Natural killer cell treated with Interleukin-12 subunit alpha and Interleukin-12 subunit beta and Interleukin-15 and Interleukin-18, amount 100 ng/mL, for 72 hours (primary cell): Measurements from ENCODE around the gene WDR4. TPM values are rescaled to one million over a fixed set of nuclear protein-coding genes. Genes with fewer than 3 reads are reported as not detected.
"Not testable (repeated sequence)": the region's sequence is repeated elsewhere in the genome, so short reads cannot be mapped to it uniquely, and the experiment has no call there.

Source experiments
- ATAC-seq, 2 donors: fragments of 150-1000 bp; cut with Tn5 transposase in 1 of 2; sonication (Bioruptor Pico), chemical (Tn5 transposase) in 1 of 2; 2 replicates each; pipeline ENCODE4 v1.10.0; 2021
- DNase-seq: peaks from one replicate; pipeline ENCODE4 v3.0.0; 2022; ENCODE audit warnings: low spot score
- H3K27ac Mint-ChIP-seq, 2 donors: 1 replicate in 1 of 2; 2 replicates in 1 of 2; pipeline ENCODE4 v1.8.0; 2022; ENCODE audit warnings: mixed read lengths in 2 of 2, mild to moderate bottlenecking in 1 of 2, moderate library complexity in 1 of 2
- H3K27me3 Mint-ChIP-seq, 2 donors: 1 replicate in 1 of 2; 2 replicates in 1 of 2; pipeline ENCODE4 v1.8.0; 2022; ENCODE audit warnings: mixed read lengths in 2 of 2
- H3K36me3 Mint-ChIP-seq: one replicate; pipeline ENCODE4 v1.8.0; 2022; ENCODE audit warnings: mixed read lengths
- H3K4me1 Mint-ChIP-seq, 2 donors: 1 replicate in 1 of 2; 2 replicates in 1 of 2; pipeline ENCODE4 v1.8.0; 2022; ENCODE audit warnings: low read depth in 2 of 2, mixed read lengths in 2 of 2, mild to moderate bottlenecking in 1 of 2
- H3K4me3 Mint-ChIP-seq: one replicate; pipeline ENCODE4 v1.8.0; 2022; ENCODE audit warnings: mixed read lengths
- H3K9me3 Mint-ChIP-seq: 2 replicates; pipeline ENCODE4 v1.8.0; 2022; ENCODE audit warnings: mixed read lengths
- total RNA-seq, 2 donors: library from RNA; stranded (reverse); gene quantifications; one replicate each; pipeline ENCODE4 v1.2.3, GENCODE V29; 2022

The WDR4 gene
- total RNA-seq, 2 donors from 2014 or later, result 28.5 to 112 TPM

- ATAC-seq, result no peak
- no peaks in the 10 kb centered on the region for H3K36me3 Mint-ChIP-seq
Measured at GRCh38 chr21:42819861-42820615, 59.3 kb downstream of the WDR4 start.

DNA sequence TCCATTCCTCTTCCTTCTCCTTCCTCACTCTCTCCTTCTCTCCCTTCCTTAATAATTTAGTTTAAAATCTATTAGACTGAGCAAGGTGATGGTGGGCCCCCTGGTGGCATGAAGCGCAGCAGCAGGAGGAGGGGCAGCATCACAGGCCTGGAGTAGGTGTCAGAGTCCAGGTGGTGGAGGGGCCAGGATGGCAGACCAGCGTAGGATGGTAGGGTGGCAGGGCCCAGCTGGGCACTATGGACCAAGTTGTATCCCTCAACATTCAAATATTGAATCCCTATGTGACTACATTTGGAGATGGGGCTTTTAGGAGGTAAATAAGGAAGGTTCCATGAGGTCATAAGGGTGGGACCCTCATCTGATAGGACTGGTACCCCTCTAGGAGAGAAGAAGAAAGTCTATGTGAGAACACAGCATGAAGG lies 61.0 kb downstream of the WDR4 start:
- Mint-ChIP-seq H3K27ac (no peak overlapping the region), H3K4me3 (no peak overlapping the region), H3K4me1 (no peaks in the 10 kb centered on the region), H3K9me3 (no peaks in the 10 kb centered on the region), H3K27me3 (peaks cover 2 to 9% of the 10 kb centered on the region in 2 donors), H3K36me3 (no peaks in the 10 kb centered on the region)
- ATAC-seq (peak; percentile 67 to 76), DNase-seq (no peak)

More at GRCh38 chr21:42819861-42820615, 59.3 kb downstream of the WDR4 start:
- DNase-seq, result no peak
- H3K4me3 Mint-ChIP-seq, result no peak overlapping the region
- H3K27me3 Mint-ChIP-seq, result peaks cover 3 to 18% of the 10 kb centered on the region in 2 donors
- H3K4me1 Mint-ChIP-seq, result no peaks in the 10 kb centered on the region
- H3K9me3 Mint-ChIP-seq, result no peaks in the 10 kb centered on the region
- no peak overlapping the region for H3K27ac Mint-ChIP-seq

DNA sequence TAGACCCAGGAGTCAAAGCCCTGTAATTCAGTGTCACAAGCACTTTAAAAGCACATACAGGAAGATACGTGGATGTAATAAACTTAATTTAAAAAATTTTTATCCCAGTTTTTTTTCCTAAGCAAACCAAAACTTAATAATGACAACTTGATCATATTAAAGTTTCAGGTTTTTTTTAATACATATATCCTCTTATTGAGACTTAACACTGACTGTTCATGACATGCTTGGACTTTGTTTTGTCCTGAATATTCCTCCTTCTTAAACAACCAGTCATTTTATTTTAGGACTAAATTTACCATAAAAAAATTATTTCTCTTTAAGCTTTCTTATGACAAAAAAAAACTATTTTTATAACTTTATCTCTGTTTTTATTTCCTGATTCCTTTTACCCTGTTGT lies 64.1 kb downstream of the WDR4 start:
- Mint-ChIP-seq H3K9me3 (no peaks in the 10 kb centered on the region), H3K27me3 (peaks cover 4 to 9% of the 10 kb centered on the region in 2 donors), H3K4me1 (no peaks in the 10 kb centered on the region), H3K4me3 (no peak overlapping the region), H3K36me3 (no peaks in the 10 kb centered on the region), H3K27ac (no peak overlapping the region)
- ATAC-seq, result no peak
- no peak for DNase-seq

DNA sequence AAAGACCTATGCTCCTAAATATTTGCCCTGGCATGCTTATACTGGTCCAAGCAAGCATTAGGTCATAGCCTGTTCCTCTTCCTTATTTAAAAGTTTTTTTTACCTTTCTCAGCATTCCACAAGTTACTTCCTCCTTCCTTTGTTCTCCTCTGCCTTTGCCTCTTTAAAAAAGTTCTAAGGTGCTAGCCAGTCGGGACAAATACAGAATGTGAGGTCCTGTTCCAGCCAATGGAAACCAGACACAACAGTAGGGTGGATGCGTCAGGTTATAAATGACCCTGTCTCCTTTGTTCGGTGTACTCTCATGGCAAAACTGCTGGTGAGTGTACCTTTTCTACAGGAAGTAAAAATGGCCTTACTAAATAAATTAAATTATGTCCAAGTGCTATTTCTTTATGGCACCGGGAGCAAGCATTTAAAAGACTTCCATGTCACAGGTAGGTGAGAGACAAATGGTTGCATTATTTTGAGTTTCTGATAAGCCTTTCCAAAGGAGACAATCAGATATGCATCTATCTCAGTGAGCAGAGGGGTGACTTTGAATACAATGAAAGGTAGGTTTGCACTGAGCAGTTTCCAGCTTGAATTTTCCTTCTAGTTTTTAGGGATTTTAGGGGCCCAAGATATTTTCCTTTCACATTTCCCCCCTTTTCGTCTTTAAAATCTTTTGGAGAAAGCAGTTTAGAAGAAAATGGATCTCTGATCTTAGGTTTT lies 66.7 kb downstream of the WDR4 start:
- DNase-seq, H3K27ac Mint-ChIP-seq, H3K4me3 Mint-ChIP-seq, H3K36me3 Mint-ChIP-seq, H3K4me1 Mint-ChIP-seq, H3K9me3 Mint-ChIP-seq, ATAC-seq: not testable (repeated sequence)
- peaks cover 4 to 15% of the 10 kb centered on the region in 2 donors for H3K27me3 Mint-ChIP-seq

- no peak overlapping the region for H3K27ac Mint-ChIP-seq
- no peaks in the 10 kb centered on the region for H3K9me3 Mint-ChIP-seq
- H3K36me3 Mint-ChIP-seq, result no peaks in the 10 kb centered on the region
- H3K27me3 Mint-ChIP-seq, result peaks cover 4 to 15% of the 10 kb centered on the region in 2 donors
- no peak overlapping the region for H3K4me3 Mint-ChIP-seq
- DNase-seq (no peak), ATAC-seq (no peak)
- no peaks in the 10 kb centered on the region for H3K4me1 Mint-ChIP-seq
Measured at GRCh38 chr21:42811960-42812359, 67.4 kb downstream of the WDR4 start.

DNA sequence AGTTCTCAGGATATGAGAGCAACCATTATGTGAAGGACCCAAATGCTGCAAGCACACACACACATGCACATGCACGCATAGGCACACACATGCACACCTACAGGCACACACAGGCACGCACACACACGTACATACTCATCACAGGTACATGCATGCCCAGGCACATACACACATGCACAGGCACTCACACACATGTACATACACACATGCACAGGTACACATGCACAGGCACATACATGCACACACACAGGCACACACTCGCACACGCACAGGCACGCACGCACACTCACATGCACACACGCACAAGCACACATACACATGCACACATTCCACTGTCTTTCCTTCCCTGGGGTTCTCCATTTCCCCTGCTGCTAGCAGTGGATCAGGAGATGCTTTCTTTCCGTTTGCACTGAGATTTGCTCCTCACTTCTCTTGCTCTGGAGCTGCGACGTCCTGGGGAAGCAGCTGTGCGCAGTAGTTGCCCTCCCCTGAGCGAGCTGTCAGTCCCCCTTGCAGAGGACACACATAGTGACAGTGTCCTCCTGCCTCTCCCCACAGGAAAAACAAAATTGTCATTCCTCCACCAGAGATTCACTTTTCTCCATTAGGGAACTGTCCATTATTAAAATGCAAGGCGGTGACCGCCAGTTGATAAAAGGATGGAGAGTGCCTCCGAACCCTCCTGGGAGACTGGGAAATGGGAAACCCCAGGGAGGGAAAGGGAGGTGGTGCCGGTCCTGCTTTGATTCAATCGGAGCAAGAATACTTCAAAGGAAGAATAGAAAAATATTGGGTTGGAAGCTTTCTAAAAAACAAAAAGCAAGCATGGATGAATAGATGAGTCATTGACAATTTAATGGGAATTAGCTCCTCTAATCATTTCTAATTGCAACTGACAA lies 69.5 kb downstream of the WDR4 start:
- no peak for ATAC-seq
- Mint-ChIP-seq H3K36me3 (no peaks in the 10 kb centered on the region), H3K4me3 (no peak overlapping the region), H3K27ac (no peak overlapping the region), H3K9me3 (no peaks in the 10 kb centered on the region), H3K4me1 (no peaks in the 10 kb centered on the region), H3K27me3 (peaks cover 19 to 32% of the 10 kb centered on the region in 2 donors)
- no peak for DNase-seq

- H3K4me1 Mint-ChIP-seq, result no peaks in the 10 kb centered on the region
- no peak overlapping the region for H3K4me3 Mint-ChIP-seq
- H3K36me3 Mint-ChIP-seq, result no peaks in the 10 kb centered on the region
- ATAC-seq (no peak), DNase-seq (no peak)
- peaks cover 22 to 33% of the 10 kb centered on the region in 2 donors for H3K27me3 Mint-ChIP-seq
- no peaks in the 10 kb centered on the region for H3K9me3 Mint-ChIP-seq
- H3K27ac Mint-ChIP-seq, result no peak overlapping the region
Measured at GRCh38 chr21:42809171-42809570, 70.2 kb downstream of the WDR4 start.

- Mint-ChIP-seq H3K27ac (no peak overlapping the region), H3K4me3 (no peak overlapping the region), H3K9me3 (no peaks in the 10 kb centered on the region), H3K27me3 (peaks cover 22 to 33% of the 10 kb centered on the region in 2 donors), H3K4me1 (no peaks in the 10 kb centered on the region), H3K36me3 (no peaks in the 10 kb centered on the region)
- no peak for ATAC-seq
- DNase-seq, result no peak
Measured at GRCh38 chr21:42807938-42808613, 71.3 kb downstream of the WDR4 start.

DNA sequence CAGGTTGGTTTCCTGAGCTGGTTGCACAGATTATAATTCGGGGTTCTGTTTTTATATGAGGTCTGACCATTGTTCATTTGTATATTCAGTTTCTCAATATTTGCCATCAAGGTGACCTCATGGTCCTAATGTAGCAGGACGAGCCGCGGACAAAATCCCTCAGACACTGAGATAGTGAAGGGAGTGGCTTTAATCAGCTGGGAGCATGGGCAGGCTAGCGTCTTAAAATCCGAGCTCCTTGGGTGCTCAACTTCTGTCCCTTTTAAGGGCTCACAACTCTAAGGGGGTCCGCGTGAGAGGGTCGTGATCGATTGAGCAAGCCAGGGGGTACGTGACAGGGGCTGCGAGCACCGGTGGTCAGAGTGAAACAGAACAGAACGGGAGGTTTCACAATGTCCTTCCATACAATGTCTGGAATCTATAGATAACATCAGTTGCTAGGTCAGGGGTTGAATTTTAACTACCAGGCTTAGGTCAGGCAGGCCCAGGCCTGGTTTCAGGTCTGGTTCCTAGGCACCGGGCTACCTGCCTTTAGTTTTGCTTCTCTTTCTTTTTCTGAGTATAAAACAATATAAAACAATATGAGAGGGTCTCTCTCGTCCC lies 71.9 kb downstream of the WDR4 start:
- H3K27ac Mint-ChIP-seq, H3K4me1 Mint-ChIP-seq, H3K4me3 Mint-ChIP-seq, H3K9me3 Mint-ChIP-seq, ATAC-seq, H3K36me3 Mint-ChIP-seq, DNase-seq: not testable (repeated sequence)
- peaks cover 22 to 33% of the 10 kb centered on the region in 2 donors for H3K27me3 Mint-ChIP-seq

GRCh38 chr21:42806509-42807140 lies 72.7 kb downstream of the WDR4 start:
- no peaks in the 10 kb centered on the region for H3K4me1 Mint-ChIP-seq
- no peak overlapping the region for H3K27ac Mint-ChIP-seq
- no peak overlapping the region for H3K4me3 Mint-ChIP-seq
- ATAC-seq (no peak), DNase-seq (no peak)
- no peaks in the 10 kb centered on the region for H3K36me3 Mint-ChIP-seq
- H3K27me3 Mint-ChIP-seq, result peaks cover 20 to 33% of the 10 kb centered on the region in 2 donors
- no peaks in the 10 kb centered on the region for H3K9me3 Mint-ChIP-seq

GRCh38 chr21:42801616-42802015 lies 77.7 kb downstream of the WDR4 start:
- not testable (repeated sequence) for ATAC-seq, H3K36me3 Mint-ChIP-seq, H3K4me3 Mint-ChIP-seq, H3K4me1 Mint-ChIP-seq, DNase-seq, H3K9me3 Mint-ChIP-seq, H3K27ac Mint-ChIP-seq
- H3K27me3 Mint-ChIP-seq, result peaks cover 18 to 21% of the 10 kb centered on the region in 2 donors

DNA sequence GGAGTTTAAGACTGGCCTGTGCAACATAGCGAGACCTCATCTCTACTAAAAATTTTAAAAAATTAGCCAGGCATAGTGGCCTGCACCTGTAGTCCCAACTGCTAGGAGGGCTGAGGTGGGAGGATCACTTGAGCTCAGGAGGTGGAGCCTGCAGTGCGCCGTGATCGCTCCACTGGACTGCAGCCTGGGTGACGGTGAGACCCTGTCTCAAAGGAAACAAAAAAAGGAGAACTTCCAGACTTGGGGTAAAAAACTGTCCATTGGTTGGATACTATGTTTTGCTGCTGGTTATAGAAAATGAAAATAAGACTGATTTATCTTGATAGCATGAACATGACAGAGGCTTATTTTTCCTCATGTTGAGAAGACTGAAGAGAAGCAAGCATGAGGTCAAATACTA lies 79.4 kb downstream of the WDR4 start:
- H3K4me1 Mint-ChIP-seq, result no peaks in the 10 kb centered on the region
- peaks cover 9 to 10% of the 10 kb centered on the region in 2 donors for H3K27me3 Mint-ChIP-seq
- ATAC-seq, result no peak
- H3K9me3 Mint-ChIP-seq, result no peaks in the 10 kb centered on the region
- H3K4me3 Mint-ChIP-seq, result no peak overlapping the region
- no peaks in the 10 kb centered on the region for H3K36me3 Mint-ChIP-seq
- no peak for DNase-seq
- H3K27ac Mint-ChIP-seq, result no peak overlapping the region
